Nephron progenitor cell (in vitro differentiated cells): ENCODE data around the gene EPRS1.

Experiments
- DNase-seq: peaks from one replicate; pipeline ENCODE4 v3.0.0; 2021
- H3K27ac Mint-ChIP-seq: 2 replicates; pipeline ENCODE4 v1.8.0; 2021; ENCODE audit warnings: mild to moderate bottlenecking, moderate library complexity, mixed read lengths
- H3K27me3 Mint-ChIP-seq: 2 replicates; pipeline ENCODE4 v1.8.0; 2021; ENCODE audit warnings: mild to moderate bottlenecking, low read depth, mixed read lengths; ENCODE audit not compliant: poor library complexity
- H3K36me3 Mint-ChIP-seq: 2 replicates; pipeline ENCODE4 v1.8.0; 2021; ENCODE audit warnings: low read depth, mixed read lengths
- H3K4me1 Mint-ChIP-seq: 2 replicates; pipeline ENCODE4 v1.8.0; 2021; ENCODE audit warnings: mixed read lengths
- H3K4me3 Mint-ChIP-seq: 2 replicates; pipeline ENCODE4 v1.8.0; 2021; ENCODE audit warnings: mild to moderate bottlenecking, moderate library complexity, mixed read lengths
- H3K9me3 Mint-ChIP-seq: 2 replicates; pipeline ENCODE4 v1.8.0; 2021; ENCODE audit warnings: mild to moderate bottlenecking, moderate library complexity, mixed read lengths
- CTCF ChIP-seq: fragments of 200-600 bp; sonication (generic); IDR thresholded peaks from 2 replicates; pipeline ENCODE4 v1.5.0; 2021; ENCODE audit warnings: antibody characterized with exemption

Gene EPRS1

GRCh38 chr1:220084460-220084859 lies 38.2 kb upstream of the EPRS1 start:
- H3K9me3 Mint-ChIP-seq, result peaks cover 15% of the 10 kb centered on the region
- H3K36me3 Mint-ChIP-seq, result peaks cover 52% of the 10 kb centered on the region
- no peak for DNase-seq
- no peak for TF ChIP-seq CTCF
- H3K4me1 Mint-ChIP-seq, result peaks cover 2% of the 10 kb centered on the region
- H3K27ac Mint-ChIP-seq, result no peak overlapping the region
- H3K27me3 Mint-ChIP-seq, result no peaks in the 10 kb centered on the region
- H3K4me3 Mint-ChIP-seq, result no peak overlapping the region

- peaks cover 63% of the 10 kb centered on the region for H3K36me3 Mint-ChIP-seq
Observed at GRCh38 chr1:220077887-220078286, 31.6 kb upstream of the EPRS1 start.

GRCh38 chr1:220076861-220077762 lies 30.8 kb upstream of the EPRS1 start:
- Mint-ChIP-seq H3K27ac (no peak overlapping the region), H3K9me3 (peaks cover 11% of the 10 kb centered on the region), H3K36me3 (peaks cover 66% of the 10 kb centered on the region), H3K27me3 (peaks cover 3% of the 10 kb centered on the region), H3K4me3 (no peak overlapping the region), H3K4me1 (no peaks in the 10 kb centered on the region)
- DNase-seq, result no peak
- no peak for TF ChIP-seq CTCF

More at GRCh38 chr1:220077887-220078286, 31.6 kb upstream of the EPRS1 start:
- H3K4me1 Mint-ChIP-seq, result no peaks in the 10 kb centered on the region
- DNase-seq, result no peak
- peaks cover 3% of the 10 kb centered on the region for H3K27me3 Mint-ChIP-seq
- TF ChIP-seq CTCF, result no peak
- no peak overlapping the region for H3K27ac Mint-ChIP-seq
- H3K4me3 Mint-ChIP-seq, result no peak overlapping the region
- peaks cover 11% of the 10 kb centered on the region for H3K9me3 Mint-ChIP-seq

GRCh38 chr1:220067269-220068204 lies 21.2 kb upstream of the EPRS1 start:
- no peak overlapping the region for H3K27ac Mint-ChIP-seq
- no peak overlapping the region for H3K4me3 Mint-ChIP-seq
- no peaks in the 10 kb centered on the region for H3K27me3 Mint-ChIP-seq
- peaks cover 49% of the 10 kb centered on the region for H3K36me3 Mint-ChIP-seq
- DNase-seq, result no peak
- no peak for TF ChIP-seq CTCF
- no peaks in the 10 kb centered on the region for H3K4me1 Mint-ChIP-seq
- H3K9me3 Mint-ChIP-seq, result no peaks in the 10 kb centered on the region

GRCh38 chr1:220062629-220063028 lies 16.3 kb upstream of the EPRS1 start:
- Mint-ChIP-seq H3K4me1 (no peaks in the 10 kb centered on the region), H3K36me3 (peaks cover 53% of the 10 kb centered on the region), H3K27me3 (no peaks in the 10 kb centered on the region), H3K4me3 (no peak overlapping the region), H3K9me3 (no peaks in the 10 kb centered on the region), H3K27ac (no peak overlapping the region)
- no peak for DNase-seq
- no peak for TF ChIP-seq CTCF
